Kidney tubule cell (primary cell): ENCODE data around the gene CLPTM1L.
"Not testable (repeated sequence)": the region's sequence is repeated elsewhere in the genome, so short reads cannot be mapped to it uniquely, and the experiment has no call there.

Experiments
- DNase-seq: peaks from one replicate; pipeline ENCODE4 v3.0.0-alpha.2; 2018; ENCODE audit warnings: low spot score

The CLPTM1L gene

DNA sequence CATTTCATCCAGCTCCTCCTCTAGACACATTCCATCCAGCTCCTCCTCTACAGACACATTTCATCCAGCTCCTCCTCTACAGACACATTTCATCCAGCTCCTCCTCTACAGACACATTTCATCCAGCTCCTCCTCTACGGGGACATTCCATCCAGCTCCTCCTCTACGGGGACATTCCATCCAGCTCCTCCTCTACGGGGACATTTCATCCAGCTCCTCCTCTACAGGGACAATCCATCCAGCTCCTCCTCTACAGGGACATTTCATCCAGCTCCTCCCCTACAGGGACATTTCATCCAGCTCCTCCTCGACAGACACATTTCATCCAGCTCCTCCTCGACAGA, 18.4 kb downstream of the CLPTM1L start:
- DNase-seq = not testable (repeated sequence)

- DNase-seq = peak; percentile 47
These were observed 18.9 kb downstream of the CLPTM1L start for GRCh38 chr5:1325870-1326531.

GRCh38 chr5:1325191-1325741, 19.6 kb downstream of the CLPTM1L start:
- DNase-seq = no peak

GRCh38 chr5:1324719-1325190, 20.1 kb downstream of the CLPTM1L start:
- no peak for DNase-seq

DNA sequence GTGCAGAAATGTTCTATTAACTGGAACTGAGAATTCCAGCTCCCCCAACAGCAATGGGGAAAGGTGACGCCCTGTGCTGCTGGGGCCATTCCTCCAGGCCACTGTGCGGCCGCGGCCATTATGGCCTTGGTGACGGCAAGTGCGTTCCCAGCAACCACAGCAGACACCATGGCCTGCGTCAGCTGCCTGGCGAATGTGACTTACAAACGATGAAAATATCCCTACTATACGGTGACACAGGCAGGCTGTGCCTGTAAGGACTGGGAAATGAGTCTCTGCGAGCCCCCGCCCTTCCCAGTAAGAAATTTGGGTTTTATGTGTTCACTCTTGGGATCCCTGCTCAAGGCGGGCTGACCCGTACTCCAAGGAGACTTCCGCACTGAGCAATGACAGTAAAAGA, 20.6 kb downstream of the CLPTM1L start:
- no peak for DNase-seq

GRCh38 chr5:1323803-1324173, 21.1 kb downstream of the CLPTM1L start:
- DNase-seq = no peak

DNA sequence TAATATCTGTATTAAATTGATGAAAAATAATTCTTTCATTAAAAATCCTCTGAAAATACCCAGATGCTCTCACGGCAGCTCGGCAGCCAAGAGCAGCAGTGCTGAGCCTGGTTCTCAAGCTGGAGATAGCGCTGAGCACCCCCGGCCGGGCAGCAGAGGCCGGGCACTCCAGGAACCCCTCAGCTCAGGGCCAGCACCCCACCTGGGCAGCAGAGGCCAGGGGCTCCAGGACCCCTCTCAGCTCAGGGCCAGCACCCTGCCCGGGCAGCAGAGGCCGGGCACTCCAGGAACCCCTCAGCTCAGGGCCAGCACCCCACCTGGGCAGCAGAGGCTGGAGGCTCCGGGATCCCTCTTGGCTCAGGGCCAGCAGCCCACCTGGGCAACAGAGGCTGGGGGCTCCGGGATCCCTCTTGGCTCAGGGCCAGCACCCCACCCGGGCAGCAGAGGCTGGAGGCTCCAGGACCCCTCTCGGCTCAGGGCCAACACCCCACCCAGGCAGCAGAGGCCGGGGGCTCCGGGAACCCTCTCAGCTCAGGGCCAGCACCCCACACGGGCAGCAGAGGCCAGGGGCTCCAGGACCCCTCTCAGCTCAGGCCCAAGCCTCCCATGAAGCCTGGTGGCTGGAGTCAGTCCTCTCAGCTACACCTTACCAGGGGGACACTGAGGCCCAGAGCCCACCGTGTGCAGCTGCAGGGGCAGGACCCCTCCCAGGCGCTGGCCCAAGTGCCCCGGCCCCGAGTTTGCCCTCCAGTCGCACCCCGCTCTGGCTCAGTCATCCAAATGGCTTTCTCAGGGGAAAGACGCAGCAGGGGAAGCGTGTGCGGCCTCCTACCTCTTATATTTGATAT, 21.7 kb downstream of the CLPTM1L start:
- no peak for DNase-seq

GRCh38 chr5:1322036-1322900, 22.6 kb downstream of the CLPTM1L start:
- no peak for DNase-seq

GRCh38 chr5:1321576-1321975, 23.3 kb downstream of the CLPTM1L start:
- DNase-seq = no peak

GRCh38 chr5:1320436-1321344, 24.2 kb downstream of the CLPTM1L start:
- no peak for DNase-seq

- DNase-seq = no peak
These were observed 25.3 kb downstream of the CLPTM1L start for GRCh38 chr5:1319436-1320256.

DNA sequence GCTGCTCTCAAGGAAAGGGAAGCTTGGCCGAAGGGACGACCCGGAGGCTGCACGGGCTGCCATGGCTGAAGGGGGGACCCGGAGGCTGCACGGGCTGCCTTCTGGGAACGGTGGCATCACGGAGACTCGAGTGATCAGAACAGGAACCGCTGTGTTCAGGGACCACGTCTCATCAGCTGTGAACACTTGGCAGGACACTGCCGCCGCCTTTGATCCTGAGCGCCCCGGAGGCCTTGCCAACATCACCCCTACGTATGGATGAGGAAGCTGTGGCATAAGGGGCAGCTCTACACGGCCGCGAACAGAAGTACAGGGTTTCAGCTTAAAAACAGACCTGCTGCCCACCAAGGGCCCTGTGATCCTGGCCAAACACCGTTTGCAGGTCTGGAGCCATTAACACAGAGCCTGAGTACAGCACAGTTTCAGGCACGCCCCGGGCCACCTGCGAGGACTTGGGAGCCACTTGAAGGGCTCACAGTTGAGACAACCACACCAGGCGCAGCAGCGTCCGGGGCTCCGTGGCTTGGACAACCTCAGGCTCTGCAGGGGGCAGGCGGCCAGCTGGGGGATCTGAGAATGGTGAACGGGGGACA, 26.1 kb downstream of the CLPTM1L start:
- DNase-seq = no peak

GRCh38 chr5:1317921-1318565, 26.9 kb downstream of the CLPTM1L start:
- DNase-seq = no peak

DNA sequence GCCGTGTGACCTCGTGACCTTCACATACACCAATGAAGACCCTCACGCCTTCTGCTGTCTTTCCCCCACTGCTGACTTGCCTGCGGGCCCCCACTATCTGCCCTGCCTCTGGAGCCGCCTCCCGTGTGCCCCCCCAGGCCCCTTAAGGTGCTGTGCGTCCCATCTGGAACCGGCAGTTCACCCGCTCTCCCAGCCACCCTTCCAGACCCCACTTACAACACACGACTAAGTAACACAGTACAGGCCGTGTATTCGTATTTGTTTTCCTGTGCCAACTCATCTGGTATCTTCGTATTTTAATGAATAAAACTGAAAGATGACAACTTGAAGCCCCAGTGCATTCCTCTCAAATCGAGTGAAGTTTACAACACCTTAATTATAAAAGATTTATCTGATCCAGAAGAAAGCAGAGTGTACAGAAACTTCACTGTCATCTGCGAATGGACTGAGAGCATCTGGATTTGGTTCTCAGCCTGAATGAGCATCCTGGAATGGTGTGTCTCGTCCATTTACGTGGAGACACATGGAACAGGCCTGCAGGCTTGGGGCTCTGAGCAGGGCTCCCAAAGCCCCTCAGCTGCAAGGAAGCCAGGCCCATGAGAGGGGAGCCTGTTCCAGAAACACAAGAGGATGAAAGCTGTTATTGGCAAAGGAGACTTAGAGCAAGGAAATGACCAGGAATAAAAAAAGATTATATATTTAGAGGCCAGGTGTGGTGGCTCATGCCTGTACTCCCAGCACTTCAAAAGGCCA, 28.1 kb downstream of the CLPTM1L start:
- no peak for DNase-seq

GRCh38 chr5:1315709-1316587, 29.0 kb downstream of the CLPTM1L start:
- DNase-seq = peak; percentile 67

GRCh38 chr5:1315018-1315708, 29.7 kb downstream of the CLPTM1L start:
- no peak for DNase-seq

DNA sequence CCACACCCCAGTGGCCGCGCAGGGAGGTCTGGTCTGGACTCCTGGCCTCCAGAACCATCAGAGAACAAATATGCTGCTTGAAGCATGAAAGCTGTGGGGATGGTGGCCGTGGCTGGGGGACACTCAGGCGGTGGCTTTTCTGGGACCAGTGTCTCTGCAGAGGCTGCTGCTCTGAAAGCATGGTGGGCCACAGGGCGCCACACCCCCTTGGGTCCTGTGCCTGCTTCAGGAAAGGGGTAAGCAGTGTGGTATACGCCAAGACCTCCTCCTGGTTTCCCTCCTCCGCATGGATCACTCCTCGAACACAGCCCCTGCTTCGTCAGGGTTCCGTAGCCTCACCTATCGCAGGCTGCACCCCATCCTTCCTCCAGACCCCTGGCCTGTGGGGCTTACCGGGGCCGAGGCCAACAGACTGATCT, 30.3 kb downstream of the CLPTM1L start:
- DNase-seq = no peak
